GM10266 (cell line): ENCODE results near the gene CDYL2.

Experiments used
- DNase-seq: peaks from one replicate; pipeline ENCODE4 v3.0.0; 2012; ENCODE audit errors: extremely low spot score
- CTCF ChIP-seq: IDR thresholded peaks from 2 replicates; pipeline ENCODE4 v1.5.1; 2012; ENCODE audit warnings: mild to moderate bottlenecking, low read depth; ENCODE audit not compliant: control insufficient read depth, insufficient read depth; ENCODE audit errors: missing control alignments

Gene CDYL2

DNA sequence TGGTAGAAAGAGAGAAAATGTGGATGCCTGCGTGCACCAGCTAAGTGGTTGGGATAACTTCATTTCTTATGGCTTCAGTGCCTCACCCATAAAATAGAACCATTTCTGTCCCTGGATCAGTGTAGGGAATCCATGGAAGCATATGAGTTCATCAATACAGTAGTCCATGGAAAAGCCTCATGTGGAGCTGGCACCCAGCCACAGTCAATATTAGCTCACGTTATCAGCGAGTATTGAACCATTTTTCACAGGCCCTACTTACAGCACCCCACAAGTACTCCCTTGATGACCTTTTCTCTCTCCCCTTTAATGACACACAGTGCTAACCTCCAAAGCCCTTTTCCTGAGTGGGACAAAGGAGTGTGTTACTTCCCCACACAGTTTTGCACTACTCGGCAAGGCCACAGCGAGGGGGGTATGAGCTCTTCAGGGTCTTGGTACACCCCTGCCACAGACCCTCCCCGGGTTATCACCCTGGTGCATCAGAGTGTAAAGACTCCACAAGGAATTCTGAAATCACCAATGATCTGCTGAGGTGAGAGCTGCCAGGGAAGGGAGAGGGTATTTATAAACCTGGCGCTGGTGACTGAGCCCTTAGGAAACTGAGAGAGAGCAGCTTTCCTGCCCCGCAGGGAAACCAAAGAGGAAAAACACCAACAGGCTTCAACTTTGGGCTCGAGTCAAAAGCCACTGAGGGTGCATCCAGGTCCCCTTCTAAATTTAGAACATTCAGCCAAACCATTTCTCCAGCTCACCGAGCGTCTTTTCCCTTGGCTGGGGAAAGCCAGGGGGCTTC lies 226.7 kb downstream of the CDYL2 start:
- no peak for TF ChIP-seq CTCF
- DNase-seq, result no peak

GRCh38 chr16:80576343-80576912 lies 228.0 kb downstream of the CDYL2 start:
- TF ChIP-seq CTCF, result no peak
- DNase-seq, result no peak

DNA sequence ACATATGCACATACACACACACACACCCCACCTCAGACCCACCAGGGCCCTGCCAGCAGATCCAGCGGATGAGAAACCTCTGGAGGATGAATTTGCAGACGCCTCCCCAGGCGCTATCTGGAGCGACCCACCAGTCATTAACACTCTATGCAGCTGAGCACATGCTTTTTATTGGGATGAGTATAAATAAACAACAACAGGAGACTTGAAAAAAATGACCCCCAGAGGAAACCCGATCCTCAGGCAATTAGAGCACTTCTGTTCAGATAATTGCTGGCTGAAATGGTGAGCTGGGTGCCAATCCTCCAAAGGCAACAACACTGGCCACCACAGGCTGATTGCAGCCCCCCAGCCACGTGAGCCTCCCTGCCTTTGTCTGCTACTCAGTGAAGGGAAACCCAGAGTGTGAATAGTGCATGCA lies 230.7 kb downstream of the CDYL2 start:
- no peak for DNase-seq
- TF ChIP-seq CTCF, result no peak

DNA sequence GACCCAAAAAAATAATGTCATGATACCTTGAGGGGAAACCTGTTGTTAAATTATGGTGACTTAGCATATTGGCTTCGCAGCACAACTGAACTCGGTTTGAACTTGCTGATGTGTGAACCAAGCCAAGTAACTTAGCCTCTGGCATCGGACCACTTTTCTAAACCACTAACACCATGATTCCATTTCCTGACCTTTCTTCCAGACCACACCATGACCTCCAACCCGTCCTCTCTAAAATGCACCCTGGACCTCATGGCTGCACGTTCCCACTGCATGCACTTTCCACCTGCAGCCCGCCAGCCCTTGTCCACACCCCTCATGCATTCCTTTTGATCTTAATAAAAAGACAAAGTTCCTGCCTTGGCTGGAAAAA lies 234.3 kb downstream of the CDYL2 start:
- no peak for DNase-seq
- no peak for TF ChIP-seq CTCF

GRCh38 chr16:80569440-80570105 lies 234.8 kb downstream of the CDYL2 start:
- no peak for TF ChIP-seq CTCF
- DNase-seq, result peak; percentile 60

DNA sequence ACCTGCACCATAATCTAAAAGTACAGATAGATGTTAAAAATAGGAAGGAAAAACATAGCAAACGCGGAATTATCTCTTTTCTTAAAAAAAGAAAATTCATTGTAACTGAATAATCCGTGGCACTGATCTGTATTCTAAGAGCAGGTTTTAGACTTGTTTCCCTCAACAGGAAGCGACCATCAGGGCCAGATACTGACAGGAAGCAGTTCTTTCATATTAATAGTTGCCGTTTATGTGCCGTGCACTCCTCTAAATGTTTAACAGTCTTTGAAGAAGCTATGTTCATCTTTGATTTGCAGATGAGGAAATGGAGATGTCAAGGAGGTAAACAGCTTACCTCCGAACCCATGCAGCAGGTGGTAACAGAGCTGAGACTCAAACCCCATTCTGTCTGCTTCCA lies 240.0 kb downstream of the CDYL2 start:
- no peak for DNase-seq
- TF ChIP-seq CTCF, result no peak

DNA sequence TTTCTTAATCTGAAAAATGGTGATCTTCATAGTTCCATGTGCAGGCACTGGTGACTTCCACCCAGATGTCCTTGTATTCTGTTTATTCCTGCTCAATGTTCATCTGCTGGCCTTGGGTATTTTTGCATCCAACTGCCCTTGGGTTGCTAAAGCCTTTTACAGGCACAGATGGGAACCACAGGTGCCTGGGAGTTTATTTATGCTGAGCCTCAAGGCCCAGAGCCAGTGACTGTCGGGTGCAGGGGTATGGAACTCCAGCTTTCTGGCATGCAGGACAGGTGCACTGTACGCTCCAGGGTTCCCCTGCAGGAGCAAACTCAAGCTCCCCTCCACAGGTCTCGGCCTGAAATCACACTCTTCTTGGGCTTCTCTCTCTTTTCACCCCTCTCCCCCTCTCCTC lies 241.3 kb downstream of the CDYL2 start:
- TF ChIP-seq CTCF, result no peak

More for the DNA sequence above, 241.3 kb downstream of the CDYL2 start:
- no peak for DNase-seq
